Measurements from ENCODE around the gene MLH3. TPM values are rescaled to one million over a fixed set of nuclear protein-coding genes. Genes with fewer than 3 reads are reported as not detected.
A peak's percentile ranks its signal among the peaks of the same experiment; 100 is the strongest.

The MLH3 gene
- total RNA-seq, 1 donor from 2014 or later = 18.2 TPM

- no peak for DNase-seq
- no peak for TF ChIP-seq CTCF (IDR thresholded peaks at IDR 0.05; ENCODE audit: borderline replicate concordance)
- Histone ChIP-seq H3K27ac (replicated peaks) (peak overlapping the region; percentile 78), H3K4me1 (peaks cover 36% of the 10 kb centered on the region), H3K36me3 (peaks cover 71% of the 10 kb centered on the region), H3K27me3 (ENCODE audit: low read depth) (no peaks in the 10 kb centered on the region), H3K9me3 (replicated peaks) (no peaks in the 10 kb centered on the region), H3K4me3 (no peak overlapping the region)
- intact Hi-C loops (cut with micrococcal nuclease) = no loop called here
Measured at GRCh38 chr14:75010472-75011093, 40.7 kb downstream of the MLH3 start.

DNA sequence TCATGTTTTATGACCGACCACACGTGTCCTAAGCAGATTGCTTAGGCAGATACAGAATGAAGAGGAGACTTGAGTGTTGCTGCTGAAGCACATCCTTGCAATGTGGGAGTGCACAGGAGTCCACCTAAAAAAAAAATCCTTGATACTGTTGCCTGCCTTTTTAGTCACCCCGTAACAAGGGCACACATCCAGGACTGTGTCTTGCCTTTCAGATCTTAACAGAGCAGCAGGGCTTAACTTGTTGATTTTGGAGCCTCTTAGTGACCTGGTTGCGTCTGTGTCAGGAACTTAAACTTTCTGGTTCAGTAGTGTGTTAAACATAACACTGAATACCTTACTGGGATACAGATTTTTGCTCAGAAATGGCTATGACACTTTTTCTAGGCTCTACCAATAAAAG is 42.1 kb downstream of the MLH3 start:
- Histone ChIP-seq H3K9me3 (replicated peaks) (no peaks in the 10 kb centered on the region), H3K4me3 (no peak overlapping the region), H3K4me1 (peaks cover 42% of the 10 kb centered on the region), H3K27me3 (ENCODE audit: low read depth) (no peaks in the 10 kb centered on the region), H3K36me3 (peaks cover 67% of the 10 kb centered on the region), H3K27ac (replicated peaks) (no peak overlapping the region)
- TF ChIP-seq CTCF (IDR thresholded peaks at IDR 0.05; ENCODE audit: borderline replicate concordance) = no peak
- intact Hi-C loops (cut with micrococcal nuclease) = no loop called here
- DNase-seq = no peak

DNA sequence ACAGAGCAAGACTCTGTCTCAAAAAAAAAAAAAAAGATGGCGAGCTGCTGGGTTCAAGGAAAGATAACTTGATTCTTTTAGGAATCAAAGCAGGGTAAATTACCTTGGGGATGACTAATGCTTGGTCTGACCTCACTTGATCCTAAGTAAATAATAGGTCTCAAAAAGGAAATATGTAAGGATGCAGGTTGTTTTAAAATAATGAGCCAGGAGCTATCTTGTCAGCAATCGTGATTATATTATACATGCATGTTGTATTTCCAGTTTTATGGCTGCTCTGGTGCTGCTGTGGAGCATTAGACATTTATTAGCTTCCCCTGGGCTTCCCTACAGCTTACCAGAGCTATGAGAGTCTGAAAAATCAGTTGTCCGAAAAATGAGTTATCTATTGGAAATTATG is 45.9 kb downstream of the MLH3 start:
- no peak overlapping the region for H3K27ac ChIP-seq (replicated peaks)
- H3K36me3 ChIP-seq = peaks cover 58% of the 10 kb centered on the region
- no peak for TF ChIP-seq CTCF (IDR thresholded peaks at IDR 0.05; ENCODE audit: borderline replicate concordance)
- H3K4me1 ChIP-seq = peaks cover 26% of the 10 kb centered on the region
- DNase-seq = no peak
- H3K9me3 ChIP-seq (replicated peaks) = no peaks in the 10 kb centered on the region
- intact Hi-C loops (cut with micrococcal nuclease) = no loop called here
- no peaks in the 10 kb centered on the region for H3K27me3 ChIP-seq (ENCODE audit: low read depth)
- H3K4me3 ChIP-seq = no peak overlapping the region

DNA sequence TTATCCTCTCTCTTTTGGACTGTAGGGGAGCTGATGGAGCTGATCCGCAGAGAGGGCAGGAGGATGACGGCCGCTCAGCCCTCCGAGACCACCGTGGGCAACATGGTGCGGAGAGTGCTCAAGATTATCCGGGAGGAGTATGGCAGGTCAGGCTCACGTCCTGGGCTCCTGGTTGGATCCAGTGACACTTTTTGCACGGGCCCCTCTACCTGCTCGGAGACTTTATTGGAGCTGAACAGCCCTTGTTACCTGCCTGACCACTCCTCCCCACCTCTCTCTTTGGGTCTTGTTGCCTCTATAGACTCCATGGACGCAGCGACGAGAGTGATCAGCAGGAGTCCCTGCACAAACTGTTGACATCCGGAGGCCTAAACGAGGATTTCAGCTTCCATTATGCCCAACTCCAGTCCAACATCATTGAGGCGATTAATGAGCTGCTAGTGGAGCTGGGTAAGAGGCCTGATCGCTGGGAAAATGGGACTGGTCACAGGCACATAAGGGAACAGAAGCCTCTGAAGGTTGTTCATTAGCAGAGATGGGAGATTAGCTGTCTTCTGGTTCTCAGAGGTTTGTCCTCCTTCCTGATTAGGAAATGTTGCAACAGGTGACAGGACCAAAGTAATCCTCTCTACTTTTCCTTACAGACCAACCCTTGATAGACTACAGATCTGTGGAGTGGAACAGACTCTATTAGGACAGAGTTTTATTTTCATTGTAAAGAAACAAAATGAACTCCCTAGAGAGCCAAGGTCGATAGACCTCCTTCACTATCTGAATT is 47.8 kb downstream of the MLH3 start:
- no peak for TF ChIP-seq CTCF (IDR thresholded peaks at IDR 0.05; ENCODE audit: borderline replicate concordance)
- Histone ChIP-seq H3K36me3 (peaks cover 39% of the 10 kb centered on the region), H3K9me3 (replicated peaks) (no peaks in the 10 kb centered on the region), H3K4me3 (peak overlapping the region; percentile 82), H3K4me1 (peaks cover 26% of the 10 kb centered on the region), H3K27ac (replicated peaks) (peak overlapping the region; percentile 88), H3K27me3 (ENCODE audit: low read depth) (no peaks in the 10 kb centered on the region)
- intact Hi-C loops (cut with micrococcal nuclease) = no loop called here
- DNase-seq = no peak

DNA sequence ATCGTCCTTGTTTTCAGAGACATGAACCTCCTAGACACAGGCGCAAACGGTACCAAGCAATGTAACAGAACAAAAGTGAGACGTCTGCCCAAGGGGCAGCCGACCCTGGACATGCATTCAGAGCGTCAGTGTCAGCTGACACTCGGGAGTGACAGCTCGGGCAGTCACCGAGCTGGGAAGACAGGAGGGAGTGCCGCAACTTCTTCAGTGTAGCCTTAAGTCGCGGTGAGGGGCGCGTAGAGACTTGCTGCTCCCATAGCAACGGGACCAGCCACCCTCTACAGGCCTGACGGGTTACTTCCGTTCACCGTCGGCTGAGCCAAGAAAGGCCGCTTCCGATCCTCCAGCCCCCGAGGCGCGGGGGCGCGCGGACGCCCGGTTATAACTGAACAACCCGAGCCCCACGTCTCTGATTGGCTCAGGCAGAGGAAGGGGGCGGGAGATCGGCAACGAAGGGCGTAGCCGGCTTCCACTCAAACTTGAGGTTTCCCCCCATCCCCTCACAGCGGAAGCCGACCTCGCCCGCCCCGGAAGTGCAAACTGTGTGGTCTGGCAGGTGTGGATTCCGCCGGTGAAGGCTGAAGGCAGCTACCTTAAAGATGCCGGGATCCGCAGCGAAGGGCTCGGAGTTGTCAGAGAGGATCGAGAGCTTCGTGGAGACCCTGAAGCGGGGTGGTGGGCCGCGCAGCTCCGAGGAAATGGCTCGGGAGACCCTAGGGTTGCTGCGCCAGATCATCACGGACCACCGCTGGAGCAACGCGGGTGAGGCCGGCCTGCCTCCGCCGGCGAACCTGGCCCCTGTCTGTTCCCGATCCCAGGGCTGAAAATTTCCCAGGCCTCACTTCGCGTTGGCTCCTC is 48.6 kb downstream of the MLH3 start, which contains the start of gene EIF2B2:
Gene EIF2B2, plus strand, starts transcription at position 530 of the 858 bp plus-strand sequence. Its CDS starts 70 bp downstream, at position 600.
- peak within 1 kb of the TSS; percentile 88 for H3K27ac ChIP-seq (replicated peaks)
- peaks cover 26% of the 10 kb centered on the region for H3K4me1 ChIP-seq
- H3K36me3 ChIP-seq = peaks cover 31% of the 10 kb centered on the region
- TF ChIP-seq CTCF (IDR thresholded peaks at IDR 0.05; ENCODE audit: borderline replicate concordance) = peak; percentile 42
- DNase-seq = peak; percentile 98
- H3K27me3 ChIP-seq (ENCODE audit: low read depth) = no peaks in the 10 kb centered on the region
- H3K9me3 ChIP-seq (replicated peaks) = no peaks in the 10 kb centered on the region
- intact Hi-C loops (cut with micrococcal nuclease) = no loop called here
- H3K4me3 ChIP-seq = peak within 1 kb of the TSS; percentile 82
